DND-41 (cell line): ENCODE data around the gene ECHS1.

Experiments
- EZH2 ChIP-seq: IDR thresholded peaks from 3 replicates; pipeline ENCODE4 v1.6.1; 2012; ENCODE audit warnings: borderline replicate concordance, low read depth, mild to moderate bottlenecking, moderate library complexity, low read length, inconsistent platforms; ENCODE audit not compliant: severe bottlenecking
- TF ChIP-seq, protein P1 (sequence below): IDR thresholded peaks from 2 replicates; pipeline ENCODE4 v1.5.1; 2012; ENCODE audit warnings: borderline replicate concordance, low read length, moderate library complexity, mild to moderate bottlenecking; ENCODE audit not compliant: poor library complexity, severe bottlenecking; ENCODE audit errors: extremely low read depth

DNA sequence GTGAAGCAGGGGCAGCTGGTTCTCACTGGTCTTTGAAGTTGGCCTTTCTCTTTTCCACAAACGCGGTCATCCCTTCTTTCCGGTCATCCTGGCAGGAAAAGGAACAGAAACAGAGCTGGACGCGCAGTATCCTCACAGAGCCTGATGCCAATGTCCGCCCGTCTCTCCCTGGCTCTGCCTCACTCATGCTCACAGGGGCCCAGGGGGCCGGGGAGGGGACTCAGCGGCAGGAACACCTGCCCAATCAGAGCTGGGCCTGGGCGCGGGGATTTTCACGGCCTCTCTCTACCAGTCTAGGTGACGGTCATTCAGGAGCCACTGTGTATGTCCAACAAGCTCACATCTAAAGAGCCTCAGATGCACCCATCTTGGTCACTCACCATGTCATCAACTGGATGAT lies 10.3 kb downstream of the ECHS1 start:
- TF ChIP-seq, protein P1, sequence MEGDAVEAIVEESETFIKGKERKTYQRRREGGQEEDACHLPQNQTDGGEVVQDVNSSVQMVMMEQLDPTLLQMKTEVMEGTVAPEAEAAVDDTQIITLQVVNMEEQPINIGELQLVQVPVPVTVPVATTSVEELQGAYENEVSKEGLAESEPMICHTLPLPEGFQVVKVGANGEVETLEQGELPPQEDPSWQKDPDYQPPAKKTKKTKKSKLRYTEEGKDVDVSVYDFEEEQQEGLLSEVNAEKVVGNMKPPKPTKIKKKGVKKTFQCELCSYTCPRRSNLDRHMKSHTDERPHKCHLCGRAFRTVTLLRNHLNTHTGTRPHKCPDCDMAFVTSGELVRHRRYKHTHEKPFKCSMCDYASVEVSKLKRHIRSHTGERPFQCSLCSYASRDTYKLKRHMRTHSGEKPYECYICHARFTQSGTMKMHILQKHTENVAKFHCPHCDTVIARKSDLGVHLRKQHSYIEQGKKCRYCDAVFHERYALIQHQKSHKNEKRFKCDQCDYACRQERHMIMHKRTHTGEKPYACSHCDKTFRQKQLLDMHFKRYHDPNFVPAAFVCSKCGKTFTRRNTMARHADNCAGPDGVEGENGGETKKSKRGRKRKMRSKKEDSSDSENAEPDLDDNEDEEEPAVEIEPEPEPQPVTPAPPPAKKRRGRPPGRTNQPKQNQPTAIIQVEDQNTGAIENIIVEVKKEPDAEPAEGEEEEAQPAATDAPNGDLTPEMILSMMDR, result no peak
- no peak for TF ChIP-seq EZH2
